Measurements from ENCODE around the gene IRAK3.

DNA sequence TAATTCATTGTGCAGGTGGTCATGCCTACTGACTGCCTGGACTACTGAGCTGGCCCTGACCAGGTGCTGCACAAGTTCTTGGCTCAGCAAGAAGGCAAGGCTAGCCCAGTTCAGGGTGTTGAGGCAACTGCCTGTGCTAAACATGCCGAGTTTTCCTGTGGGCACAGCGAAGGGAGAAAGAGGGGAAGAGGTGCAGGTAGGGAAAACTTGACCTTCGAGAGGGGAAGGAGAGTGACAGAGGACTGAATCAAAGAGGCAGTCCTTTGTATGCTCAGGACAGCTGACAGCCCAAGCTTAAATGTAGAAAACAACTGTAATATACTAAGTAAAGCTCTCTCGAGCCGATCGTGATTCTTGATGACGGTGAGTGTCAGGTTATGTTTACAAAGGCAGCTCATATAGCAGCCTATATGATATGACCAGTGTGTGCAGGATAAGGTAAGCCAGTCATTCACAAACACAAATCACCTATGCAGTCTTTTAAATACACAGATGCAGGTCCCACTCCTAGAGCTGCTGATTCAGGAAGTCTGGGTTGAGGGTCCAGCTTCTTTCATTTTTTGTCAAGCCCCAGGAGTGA lies 2.6 kb downstream of the IRAK3 start:
- TF ChIP-seq, protein P1, sequence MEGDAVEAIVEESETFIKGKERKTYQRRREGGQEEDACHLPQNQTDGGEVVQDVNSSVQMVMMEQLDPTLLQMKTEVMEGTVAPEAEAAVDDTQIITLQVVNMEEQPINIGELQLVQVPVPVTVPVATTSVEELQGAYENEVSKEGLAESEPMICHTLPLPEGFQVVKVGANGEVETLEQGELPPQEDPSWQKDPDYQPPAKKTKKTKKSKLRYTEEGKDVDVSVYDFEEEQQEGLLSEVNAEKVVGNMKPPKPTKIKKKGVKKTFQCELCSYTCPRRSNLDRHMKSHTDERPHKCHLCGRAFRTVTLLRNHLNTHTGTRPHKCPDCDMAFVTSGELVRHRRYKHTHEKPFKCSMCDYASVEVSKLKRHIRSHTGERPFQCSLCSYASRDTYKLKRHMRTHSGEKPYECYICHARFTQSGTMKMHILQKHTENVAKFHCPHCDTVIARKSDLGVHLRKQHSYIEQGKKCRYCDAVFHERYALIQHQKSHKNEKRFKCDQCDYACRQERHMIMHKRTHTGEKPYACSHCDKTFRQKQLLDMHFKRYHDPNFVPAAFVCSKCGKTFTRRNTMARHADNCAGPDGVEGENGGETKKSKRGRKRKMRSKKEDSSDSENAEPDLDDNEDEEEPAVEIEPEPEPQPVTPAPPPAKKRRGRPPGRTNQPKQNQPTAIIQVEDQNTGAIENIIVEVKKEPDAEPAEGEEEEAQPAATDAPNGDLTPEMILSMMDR (IDR thresholded peaks at IDR 0.05; ENCODE audit: poor library complexity, severe bottlenecking): no peak
- TF ChIP-seq EP300 (conservative IDR thresholded peaks at IDR 0.05; ENCODE audit: poor library complexity, severe bottlenecking) (no peak), TAF1 (IDR thresholded peaks at IDR 0.05; ENCODE audit: low read depth) (no peak)
